Measurements from ENCODE around the gene FAM72A.
A peak's percentile ranks its signal among the peaks of the same experiment; 100 is the strongest.
"Not testable (repeated sequence)": the region's sequence is repeated elsewhere in the genome, so short reads cannot be mapped to it uniquely, and the experiment has no call there.

The FAM72A gene

DNA sequence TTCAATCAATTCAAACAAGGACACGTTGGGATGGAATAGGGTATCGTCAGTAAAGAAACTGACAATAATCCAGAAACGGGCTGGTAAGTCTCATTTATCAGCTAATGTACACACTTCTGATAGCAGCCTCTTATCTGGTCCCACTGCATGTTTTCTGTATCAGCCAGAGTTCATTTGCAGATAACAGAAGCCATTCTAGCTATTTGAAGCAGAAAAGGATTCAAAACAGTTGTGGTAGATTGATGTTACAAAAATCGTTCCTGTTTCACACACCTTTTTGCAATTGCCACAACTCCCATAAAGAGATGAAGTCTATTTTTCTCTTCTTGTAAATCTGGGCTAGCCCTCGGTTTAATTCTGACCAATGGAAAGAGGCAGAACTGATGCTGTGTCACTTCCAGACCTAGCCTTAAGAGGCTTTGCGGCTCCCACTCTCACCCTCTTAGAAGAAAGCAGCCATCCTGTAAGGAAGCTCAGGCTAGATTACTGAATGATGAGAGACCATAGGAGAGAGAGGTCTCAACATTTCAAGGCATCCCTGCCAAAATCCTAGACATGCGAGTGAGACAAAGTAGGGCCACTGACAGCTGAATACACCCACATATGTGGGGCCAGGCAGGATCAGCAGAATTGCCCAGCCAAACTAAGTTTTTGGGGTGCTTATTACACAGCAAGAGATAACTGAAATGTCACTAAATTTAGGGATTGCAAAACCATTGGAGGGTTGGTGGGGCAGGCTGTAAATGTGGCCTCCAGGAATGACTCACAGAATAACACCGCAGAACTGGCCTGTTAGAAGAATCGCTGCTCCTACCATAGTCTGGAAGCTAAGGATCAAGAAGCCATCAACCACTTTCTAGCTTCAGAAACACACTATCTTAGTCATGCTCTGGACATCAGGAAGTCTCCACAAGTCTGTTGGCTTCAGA lies 24.3 kb downstream of the FAM72A start:
- H3K27me3 ChIP-seq (ENCODE audit: control insufficient read depth in 1 of 2, insufficient read depth in 1 of 2, low read length in 2 of 2); H2BK120ac ChIP-seq (ENCODE audit: low read depth, low read length); H3K4me1 ChIP-seq (ENCODE audit: control insufficient read depth, insufficient read depth, low read depth, low read length); H3K14ac ChIP-seq (ENCODE audit: low read length in 2 of 2); H2BK5ac ChIP-seq (ENCODE audit: low read depth, low read length, poor library complexity, severe bottlenecking); H3K36me3 ChIP-seq (ENCODE audit: control insufficient read depth in 1 of 2, insufficient read depth in 2 of 2, low read depth in 1 of 2, low read length in 2 of 2); H2BK12ac ChIP-seq (ENCODE audit: low read length in 2 of 2); H3K9me3 ChIP-seq (ENCODE audit: control insufficient read depth, low read length); H3K23ac ChIP-seq (ENCODE audit: low read length in 2 of 2); H2AFZ ChIP-seq (ENCODE audit: low read depth, low read length); H3K9ac ChIP-seq (ENCODE audit: low read length); H4K91ac ChIP-seq (ENCODE audit: low read length); H4K8ac ChIP-seq (ENCODE audit: low read length); H2AK5ac ChIP-seq (ENCODE audit: low read length, severe bottlenecking); H3K18ac ChIP-seq (ENCODE audit: low read depth in 1 of 2, low read length in 2 of 2); H3K79me1 ChIP-seq (replicated peaks; ENCODE audit: low read length, poor library complexity, severe bottlenecking); H2BK15ac ChIP-seq (ENCODE audit: low read depth, poor library complexity, severe bottlenecking); H3K4me2 ChIP-seq (ENCODE audit: low read length, poor library complexity, severe bottlenecking); H3K4me3 ChIP-seq (ENCODE audit: insufficient read depth in 1 of 2, low read depth in 1 of 2, low read length in 2 of 2); H3K27ac ChIP-seq (ENCODE audit: low read length, poor library complexity, severe bottlenecking): not testable (repeated sequence)
- H3K4ac ChIP-seq (ENCODE audit: low read depth in 1 of 2, low read length in 2 of 2): peak overlapping the region in 1 of 2 experiments; percentile 61
- DNase-seq: peak; percentile 81
- WGBS: 100% methylated on average over 1 of the region's 9 CpGs

- H4K91ac ChIP-seq (ENCODE audit: low read length); H3K4me1 ChIP-seq (ENCODE audit: control insufficient read depth, insufficient read depth, low read depth, low read length); H3K36me3 ChIP-seq (ENCODE audit: control insufficient read depth in 1 of 2, insufficient read depth in 2 of 2, low read depth in 1 of 2, low read length in 2 of 2); H2AK5ac ChIP-seq (ENCODE audit: low read length, severe bottlenecking); H3K4ac ChIP-seq (ENCODE audit: low read depth in 1 of 2, low read length in 2 of 2); DNase-seq; H2BK120ac ChIP-seq (ENCODE audit: low read depth, low read length); H4K8ac ChIP-seq (ENCODE audit: low read length); H2BK15ac ChIP-seq (ENCODE audit: low read depth, poor library complexity, severe bottlenecking); H2BK12ac ChIP-seq (ENCODE audit: low read length in 2 of 2); H3K27ac ChIP-seq (ENCODE audit: low read length, poor library complexity, severe bottlenecking); H3K9ac ChIP-seq (ENCODE audit: low read length); H2BK5ac ChIP-seq (ENCODE audit: low read depth, low read length, poor library complexity, severe bottlenecking); H3K9me3 ChIP-seq (ENCODE audit: control insufficient read depth, low read length); H3K79me1 ChIP-seq (replicated peaks; ENCODE audit: low read length, poor library complexity, severe bottlenecking); H3K4me3 ChIP-seq (ENCODE audit: insufficient read depth in 1 of 2, low read depth in 1 of 2, low read length in 2 of 2); H3K27me3 ChIP-seq (ENCODE audit: control insufficient read depth in 1 of 2, insufficient read depth in 1 of 2, low read length in 2 of 2); H2AFZ ChIP-seq (ENCODE audit: low read depth, low read length); H3K14ac ChIP-seq (ENCODE audit: low read length in 2 of 2); H3K4me2 ChIP-seq (ENCODE audit: low read length, poor library complexity, severe bottlenecking); H3K18ac ChIP-seq (ENCODE audit: low read depth in 1 of 2, low read length in 2 of 2); H3K23ac ChIP-seq (ENCODE audit: low read length in 2 of 2): not testable (repeated sequence)
- WGBS: no CpG with 5 or more reads among the region's 2 CpGs
These were observed 26.5 kb downstream of the FAM72A start for GRCh38 chr1:206176114-206176502.

GRCh38 chr1:206175459-206176113 lies 27.1 kb downstream of the FAM72A start:
- H2BK5ac ChIP-seq (ENCODE audit: low read depth, low read length, poor library complexity, severe bottlenecking); H2BK120ac ChIP-seq (ENCODE audit: low read depth, low read length); H2AK5ac ChIP-seq (ENCODE audit: low read length, severe bottlenecking); DNase-seq; H3K4ac ChIP-seq (ENCODE audit: low read depth in 1 of 2, low read length in 2 of 2); H3K4me2 ChIP-seq (ENCODE audit: low read length, poor library complexity, severe bottlenecking); H2AFZ ChIP-seq (ENCODE audit: low read depth, low read length); H3K9me3 ChIP-seq (ENCODE audit: control insufficient read depth, low read length); H3K27ac ChIP-seq (ENCODE audit: low read length, poor library complexity, severe bottlenecking); H2BK12ac ChIP-seq (ENCODE audit: low read length in 2 of 2); H4K91ac ChIP-seq (ENCODE audit: low read length); H3K4me1 ChIP-seq (ENCODE audit: control insufficient read depth, insufficient read depth, low read depth, low read length); H3K79me1 ChIP-seq (replicated peaks; ENCODE audit: low read length, poor library complexity, severe bottlenecking); H3K9ac ChIP-seq (ENCODE audit: low read length); H3K18ac ChIP-seq (ENCODE audit: low read depth in 1 of 2, low read length in 2 of 2); H3K27me3 ChIP-seq (ENCODE audit: control insufficient read depth in 1 of 2, insufficient read depth in 1 of 2, low read length in 2 of 2); H4K8ac ChIP-seq (ENCODE audit: low read length); H3K4me3 ChIP-seq (ENCODE audit: insufficient read depth in 1 of 2, low read depth in 1 of 2, low read length in 2 of 2); H3K14ac ChIP-seq (ENCODE audit: low read length in 2 of 2); H2BK15ac ChIP-seq (ENCODE audit: low read depth, poor library complexity, severe bottlenecking); H3K36me3 ChIP-seq (ENCODE audit: control insufficient read depth in 1 of 2, insufficient read depth in 2 of 2, low read depth in 1 of 2, low read length in 2 of 2); H3K23ac ChIP-seq (ENCODE audit: low read length in 2 of 2): not testable (repeated sequence)
- no CpG with 5 or more reads among the region's 4 CpGs for WGBS

- not testable (repeated sequence) for H3K4me2 ChIP-seq (ENCODE audit: low read length, poor library complexity, severe bottlenecking); H3K27ac ChIP-seq (ENCODE audit: low read length, poor library complexity, severe bottlenecking); H3K14ac ChIP-seq (ENCODE audit: low read length in 2 of 2); H3K79me1 ChIP-seq (replicated peaks; ENCODE audit: low read length, poor library complexity, severe bottlenecking); H2BK12ac ChIP-seq (ENCODE audit: low read length in 2 of 2); H2AFZ ChIP-seq (ENCODE audit: low read depth, low read length); H2BK5ac ChIP-seq (ENCODE audit: low read depth, low read length, poor library complexity, severe bottlenecking); H3K36me3 ChIP-seq (ENCODE audit: control insufficient read depth in 1 of 2, insufficient read depth in 2 of 2, low read depth in 1 of 2, low read length in 2 of 2); H3K23ac ChIP-seq (ENCODE audit: low read length in 2 of 2); H3K4ac ChIP-seq (ENCODE audit: low read depth in 1 of 2, low read length in 2 of 2); H2BK120ac ChIP-seq (ENCODE audit: low read depth, low read length); H3K9me3 ChIP-seq (ENCODE audit: control insufficient read depth, low read length); H3K27me3 ChIP-seq (ENCODE audit: control insufficient read depth in 1 of 2, insufficient read depth in 1 of 2, low read length in 2 of 2); H3K9ac ChIP-seq (ENCODE audit: low read length); H4K91ac ChIP-seq (ENCODE audit: low read length); H3K18ac ChIP-seq (ENCODE audit: low read depth in 1 of 2, low read length in 2 of 2); H4K8ac ChIP-seq (ENCODE audit: low read length); H3K4me3 ChIP-seq (ENCODE audit: insufficient read depth in 1 of 2, low read depth in 1 of 2, low read length in 2 of 2); H2AK5ac ChIP-seq (ENCODE audit: low read length, severe bottlenecking); H3K4me1 ChIP-seq (ENCODE audit: control insufficient read depth, insufficient read depth, low read depth, low read length); H2BK15ac ChIP-seq (ENCODE audit: low read depth, poor library complexity, severe bottlenecking)
- no CpG with 5 or more reads among the region's 7 CpGs for WGBS
- peak; percentile 18 for DNase-seq
These were observed 28.3 kb downstream of the FAM72A start for GRCh38 chr1:206174182-206174868.
